Omental fat pad (tissue), 4 donors: ENCODE results near the gene TRA2B. TPM values are rescaled to one million over a fixed set of nuclear protein-coding genes. Genes with fewer than 3 reads are reported as not detected.

Experiments used
- ATAC-seq: fragments of 150-250 bp; one replicate; pipeline ENCODE4 v1.9.1; 2016; ENCODE audit warnings: mild to moderate bottlenecking, moderate library complexity; ENCODE audit not compliant: low FRiP score
- DNase-seq: peaks from one replicate; pipeline ENCODE4 v3.0.0-alpha.2; 2019; ENCODE audit warnings: low spot score
- total RNA-seq, 4 donors: library from RNA; depleted of rRNA; stranded (reverse); fragments of >200 nt; gene quantifications; one replicate each; pipeline ENCODE4 v1.1.0, GENCODE V29; 2016
- TF ChIP-seq, protein P1 (sequence below), 3 donors: fragments of 450-650 bp; IDR thresholded peaks; one replicate each; pipeline ENCODE4 v1.5.1; 2016 to 2017; ENCODE audit warnings: antibody characterized with exemption in 3 of 3, mild to moderate bottlenecking in 3 of 3, moderate library complexity in 2 of 3

The TRA2B gene
- total RNA-seq, 4 donors from 2014 or later: 211 to 286 (median 223) TPM

DNA sequence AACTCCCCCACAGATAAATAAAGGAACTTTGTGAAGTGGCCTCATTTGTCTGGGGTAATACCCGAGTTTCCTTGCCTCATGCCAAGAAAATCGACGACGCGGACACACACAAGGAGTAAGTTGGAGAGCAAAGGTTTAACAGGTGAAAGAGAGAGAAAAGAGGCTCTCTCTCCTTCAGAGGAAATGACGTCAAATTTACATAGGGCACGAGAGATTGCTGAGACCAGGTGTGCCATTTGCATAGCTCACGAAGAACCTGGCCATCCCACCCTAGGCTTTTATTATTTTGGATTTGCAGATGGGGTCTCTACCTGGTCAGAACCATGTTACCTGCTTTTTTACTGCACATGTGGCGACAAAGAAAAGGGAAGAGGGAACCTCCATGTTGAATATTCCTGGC, 63.7 kb downstream of the TRA2B start:
- TF ChIP-seq, protein P1, sequence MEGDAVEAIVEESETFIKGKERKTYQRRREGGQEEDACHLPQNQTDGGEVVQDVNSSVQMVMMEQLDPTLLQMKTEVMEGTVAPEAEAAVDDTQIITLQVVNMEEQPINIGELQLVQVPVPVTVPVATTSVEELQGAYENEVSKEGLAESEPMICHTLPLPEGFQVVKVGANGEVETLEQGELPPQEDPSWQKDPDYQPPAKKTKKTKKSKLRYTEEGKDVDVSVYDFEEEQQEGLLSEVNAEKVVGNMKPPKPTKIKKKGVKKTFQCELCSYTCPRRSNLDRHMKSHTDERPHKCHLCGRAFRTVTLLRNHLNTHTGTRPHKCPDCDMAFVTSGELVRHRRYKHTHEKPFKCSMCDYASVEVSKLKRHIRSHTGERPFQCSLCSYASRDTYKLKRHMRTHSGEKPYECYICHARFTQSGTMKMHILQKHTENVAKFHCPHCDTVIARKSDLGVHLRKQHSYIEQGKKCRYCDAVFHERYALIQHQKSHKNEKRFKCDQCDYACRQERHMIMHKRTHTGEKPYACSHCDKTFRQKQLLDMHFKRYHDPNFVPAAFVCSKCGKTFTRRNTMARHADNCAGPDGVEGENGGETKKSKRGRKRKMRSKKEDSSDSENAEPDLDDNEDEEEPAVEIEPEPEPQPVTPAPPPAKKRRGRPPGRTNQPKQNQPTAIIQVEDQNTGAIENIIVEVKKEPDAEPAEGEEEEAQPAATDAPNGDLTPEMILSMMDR (IDR thresholded peaks at IDR 0.05): no peak
- ATAC-seq: no peak
- DNase-seq: no peak

DNA sequence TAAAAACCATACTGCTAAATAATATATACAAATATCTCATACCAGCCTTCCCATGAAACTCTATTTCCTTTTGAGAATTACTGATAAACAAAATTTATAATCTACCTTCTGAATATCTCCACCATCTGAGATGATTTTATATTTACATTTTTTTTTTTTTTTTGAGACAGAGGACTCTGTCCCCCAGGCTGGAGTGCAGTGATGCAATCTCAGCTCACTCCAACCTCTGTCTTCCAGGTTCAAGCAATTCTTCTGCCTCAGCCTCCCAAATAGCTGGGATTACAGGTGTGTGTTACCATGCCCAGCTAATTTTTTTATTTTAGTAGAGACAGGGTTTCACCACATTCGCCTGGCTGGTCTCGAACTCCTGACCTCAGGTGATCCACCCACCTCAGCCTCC, 70.2 kb downstream of the TRA2B start:
- DNase-seq (no peak), ATAC-seq (no peak)
- TF ChIP-seq, protein P1 (IDR thresholded peaks at IDR 0.05): no peak

DNA sequence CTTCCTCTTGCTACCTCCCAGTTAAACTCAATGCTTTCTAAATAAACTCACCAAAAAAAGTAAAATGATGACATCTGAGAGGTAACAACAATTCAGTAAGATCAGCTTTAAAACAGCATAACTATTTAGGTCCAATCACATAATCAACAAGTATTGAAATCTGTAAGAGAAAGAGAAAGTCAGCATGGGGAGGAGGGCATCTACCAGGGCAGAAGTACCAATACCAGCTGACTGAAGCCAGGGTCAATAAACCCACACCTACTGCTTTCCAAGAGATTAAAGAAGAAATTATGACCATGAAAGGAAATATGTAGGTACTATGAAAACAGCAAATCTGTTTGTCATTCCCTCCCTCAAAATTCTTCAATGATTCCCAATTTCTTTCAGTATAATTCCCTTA, 70.8 kb downstream of the TRA2B start:
- no peak for DNase-seq
- TF ChIP-seq, protein P1 (IDR thresholded peaks at IDR 0.05): no peak

DNA sequence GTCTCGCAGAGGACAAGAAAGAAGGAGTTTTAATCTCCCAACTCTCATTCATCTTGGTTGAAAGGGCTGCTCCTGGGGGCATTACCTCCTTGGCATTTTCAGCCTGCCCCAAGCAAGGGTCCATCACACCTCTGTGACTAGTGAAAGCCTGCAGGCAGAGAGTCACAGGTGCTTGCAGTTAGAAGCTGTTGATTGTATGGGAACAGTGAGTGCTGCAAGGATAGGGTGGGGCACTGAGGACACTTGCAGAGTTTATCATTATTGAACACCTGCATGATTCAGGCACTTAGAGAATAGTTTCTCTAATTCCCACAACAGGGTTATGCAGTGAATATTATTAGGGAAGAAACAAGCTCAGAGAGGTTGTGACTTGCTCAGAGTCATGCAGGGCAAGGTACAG, 71.3 kb downstream of the TRA2B start:
- DNase-seq: no peak
- TF ChIP-seq, protein P1 (IDR thresholded peaks at IDR 0.05): no peak
- ATAC-seq: no peak

More for the DNA sequence above, 70.8 kb downstream of the TRA2B start:
- no peak for ATAC-seq

Other genes starting within 250 kb of the TRA2B start
- 10 to 100 TPM in 3 of 4 donors, 1 to 10 TPM in 1; 7.3 to 48.9 (median 18.7) TPM for gene IGF2BP2, start 113.0 kb downstream of the TRA2B start, total RNA-seq
- gene ETV5, start 171.1 kb upstream of the TRA2B start, total RNA-seq: 10 to 100 TPM; 10.3 to 23.3 (median 14.5) TPM